Inflammatory macrophage (primary cell): ENCODE results near the gene P2RY6.
"Not testable (repeated sequence)": the region's sequence is repeated elsewhere in the genome, so short reads cannot be mapped to it uniquely, and the experiment has no call there.

Experiments used
- DNase-seq, 2 donors: peaks; one replicate each; pipeline ENCODE4 v3.0.0-alpha.2; 2020 to 2022

P2RY6 gene

DNA sequence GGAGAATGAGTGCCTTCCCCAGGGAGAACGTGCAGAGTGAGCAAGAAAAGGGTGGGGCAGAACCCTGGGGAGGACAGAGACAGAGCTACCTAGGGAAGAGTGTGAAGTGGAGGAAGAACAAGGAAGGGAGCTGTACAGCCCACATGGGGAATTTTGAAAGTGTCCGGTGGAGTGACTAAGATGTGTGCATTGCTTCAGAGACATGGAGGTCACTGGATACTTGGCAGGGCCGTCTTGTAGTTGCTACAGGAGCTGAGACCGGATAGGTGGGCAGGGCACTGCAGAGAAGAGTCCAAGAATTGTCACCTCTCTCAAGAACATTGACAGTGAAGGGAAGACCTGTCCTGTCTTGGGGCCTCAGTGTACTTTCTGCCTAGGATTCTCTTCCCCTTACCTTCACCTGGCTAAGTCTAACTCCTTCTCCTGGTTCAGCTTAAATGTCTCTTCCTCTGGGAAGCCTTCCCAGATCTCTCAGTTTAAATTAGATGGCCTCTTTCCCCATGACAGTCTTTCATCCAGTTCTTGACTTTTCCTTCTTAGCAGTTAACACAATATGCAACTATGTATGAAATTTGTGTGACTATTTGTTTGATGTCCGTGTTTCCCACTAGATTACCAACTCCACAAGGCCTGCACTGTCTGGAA is 9.2 kb upstream of the P2RY6 start:
- peak; percentile 62 to 78 for DNase-seq

DNA sequence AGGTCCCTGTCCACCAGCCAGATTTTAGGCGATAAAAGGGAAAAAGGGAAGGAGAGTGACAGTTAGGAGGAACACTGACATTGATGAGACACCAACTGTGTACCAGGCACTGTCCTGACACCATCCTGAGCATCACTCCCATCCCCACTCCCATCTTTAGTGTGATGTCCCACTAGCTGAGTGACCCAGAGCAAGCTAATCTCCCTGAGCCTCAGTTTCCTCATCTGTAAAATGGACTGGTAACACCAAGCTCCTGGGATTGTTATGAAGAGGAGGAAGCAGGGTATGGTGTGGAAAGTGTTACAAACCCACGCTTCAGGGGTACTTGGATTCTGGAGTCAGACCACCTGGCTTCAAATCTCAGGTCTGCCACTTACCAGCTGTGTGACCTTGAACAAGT is 8.5 kb upstream of the P2RY6 start:
- DNase-seq, result no peak

DNA sequence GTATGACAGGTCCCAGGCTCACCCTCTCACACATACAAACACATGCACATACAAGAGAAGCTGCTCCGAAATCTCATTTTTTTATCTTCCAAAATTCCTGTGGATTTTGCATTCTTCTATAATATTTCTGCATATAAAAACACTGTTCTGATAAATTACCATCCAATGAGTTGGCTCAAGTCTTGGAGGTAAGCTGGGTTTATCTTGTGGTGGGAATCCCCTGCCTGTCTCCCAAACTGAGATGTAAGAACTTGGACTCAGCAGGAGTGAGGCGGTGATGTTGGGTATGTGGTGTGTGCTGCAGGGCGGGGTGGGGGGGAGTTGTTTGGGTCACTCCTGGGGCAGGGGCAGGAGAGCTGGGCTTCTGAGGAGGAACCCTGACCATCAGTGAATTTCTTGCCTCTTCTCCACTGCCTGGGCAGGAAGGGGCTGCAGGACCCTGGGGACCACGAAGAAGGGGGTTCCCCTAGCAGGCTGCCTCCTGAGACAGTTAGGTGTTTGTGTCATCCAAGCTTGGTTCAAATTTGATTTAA is 6.8 kb upstream of the P2RY6 start:
- DNase-seq, result no peak

DNA sequence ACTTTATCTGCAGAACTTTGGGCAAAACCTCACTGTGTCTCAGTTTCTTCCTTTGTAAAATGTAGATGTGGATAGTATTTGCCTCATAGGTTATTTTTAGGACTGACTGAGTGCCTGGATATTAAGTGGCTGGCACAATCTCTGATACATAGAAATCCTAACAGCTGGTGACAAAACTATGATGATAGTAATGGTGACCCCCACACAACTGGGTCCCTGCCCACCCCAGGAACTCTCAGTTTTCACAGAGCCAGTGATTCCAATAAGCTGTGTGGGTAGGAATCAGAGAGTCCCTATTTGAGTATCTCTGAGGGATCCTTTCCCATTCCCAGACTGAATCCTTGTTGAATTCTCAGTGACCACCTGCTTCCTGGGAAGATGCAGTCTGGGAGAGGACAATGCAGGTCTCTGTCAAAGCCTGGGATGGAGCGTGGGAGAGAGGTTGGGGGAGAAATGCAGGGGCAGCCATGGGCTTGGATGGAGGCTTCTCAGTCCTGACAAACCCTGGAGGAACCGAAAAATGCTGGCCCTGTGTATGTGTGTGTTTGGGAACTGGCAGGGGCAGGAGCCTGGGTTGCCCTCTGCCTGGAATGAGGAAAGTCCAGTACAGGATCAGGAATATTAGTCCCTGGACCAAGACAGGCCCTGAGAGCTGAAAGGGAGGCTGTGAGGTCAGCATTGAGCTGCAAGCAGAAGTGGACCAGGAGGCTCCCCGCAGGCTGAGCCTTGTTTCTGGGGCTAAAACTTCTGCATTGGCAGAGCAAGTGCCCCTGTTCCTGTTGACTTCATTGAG is 6.1 kb upstream of the P2RY6 start:
- DNase-seq, result peak; percentile 8 to 57

DNA sequence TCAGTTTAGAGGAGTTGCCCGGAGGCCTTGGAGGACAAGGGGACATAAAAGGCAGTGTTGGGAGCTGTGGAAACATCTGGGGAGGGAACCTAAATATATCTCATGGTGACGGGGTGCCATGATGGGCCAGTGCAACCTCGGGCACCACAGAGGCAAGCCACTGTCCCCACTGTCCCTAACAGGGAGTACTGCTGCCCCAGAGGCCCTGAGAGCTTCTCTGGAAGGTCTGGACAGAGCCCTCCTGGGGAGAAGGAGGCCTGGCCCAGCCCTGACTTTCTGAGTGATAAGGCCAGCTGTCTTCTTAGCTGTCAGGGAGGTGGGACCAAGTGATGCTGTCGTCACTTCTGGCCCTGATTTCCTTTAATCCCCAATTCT is 5.5 kb upstream of the P2RY6 start:
- DNase-seq, result no peak

DNA sequence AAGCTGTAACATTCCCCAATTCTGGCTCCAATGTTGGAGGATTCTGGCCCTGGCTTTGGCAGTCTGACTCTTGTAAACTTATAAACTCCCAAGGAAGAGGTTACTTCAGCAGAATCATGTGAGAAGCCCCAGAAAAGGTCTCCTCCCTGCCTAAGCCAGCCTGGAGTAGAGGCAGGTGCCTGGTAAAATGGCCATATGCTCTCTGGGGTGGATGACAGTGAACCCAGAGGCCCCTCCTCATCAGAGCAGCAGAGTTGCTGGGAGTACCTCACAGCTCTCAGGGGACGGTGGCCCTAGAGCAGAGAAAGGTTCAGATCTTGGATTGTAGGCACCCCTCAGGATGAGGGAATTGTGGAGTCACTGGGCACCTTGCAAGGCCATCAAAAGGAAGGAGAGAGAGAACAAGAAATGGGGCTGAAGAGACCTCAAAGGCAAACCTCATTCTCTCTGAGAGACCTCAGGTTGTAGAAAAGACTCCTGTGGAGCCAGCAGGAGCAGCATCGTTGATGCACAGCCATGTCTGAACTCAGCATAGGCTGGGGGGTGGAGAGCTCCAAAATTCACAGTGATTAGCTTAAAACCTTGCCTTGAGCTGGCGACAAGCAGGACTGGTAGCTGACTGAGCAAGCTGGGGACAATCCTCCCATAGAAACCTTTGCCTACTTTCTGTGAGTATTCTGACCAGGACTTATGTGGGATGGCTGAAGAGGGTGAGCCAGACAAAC is 4.9 kb upstream of the P2RY6 start:
- DNase-seq, result no peak

DNA sequence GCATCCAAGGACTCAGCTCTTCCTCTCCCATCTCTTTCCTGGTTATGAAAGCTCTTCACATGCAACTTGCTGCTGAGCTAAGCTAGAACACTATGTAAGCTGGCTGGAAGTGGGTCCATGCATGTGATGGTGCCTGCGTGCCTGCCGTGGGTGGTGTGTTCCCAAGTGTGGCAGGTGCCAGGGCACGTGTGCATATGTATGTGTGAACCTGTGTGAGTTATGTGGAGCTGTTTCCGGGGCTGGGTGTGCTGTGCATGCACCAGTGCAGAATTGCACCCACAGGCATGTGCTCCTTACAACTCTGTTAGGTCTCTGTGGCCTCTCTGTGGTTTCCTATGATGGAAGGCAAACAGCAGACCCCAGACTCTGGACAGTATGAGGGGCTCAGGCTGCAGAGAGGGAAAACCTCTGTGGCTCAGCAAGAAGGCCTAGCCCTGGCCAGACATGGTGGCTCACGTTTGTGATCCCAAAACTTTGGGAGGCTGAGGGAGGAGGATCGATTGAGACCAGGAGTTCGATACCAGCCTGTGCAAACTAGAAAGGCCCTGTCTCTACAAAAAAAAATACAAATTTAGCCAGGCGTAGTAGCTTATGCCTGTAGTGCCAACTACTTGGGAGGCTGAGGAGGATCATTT is 4.1 kb upstream of the P2RY6 start:
- no peak for DNase-seq

DNA sequence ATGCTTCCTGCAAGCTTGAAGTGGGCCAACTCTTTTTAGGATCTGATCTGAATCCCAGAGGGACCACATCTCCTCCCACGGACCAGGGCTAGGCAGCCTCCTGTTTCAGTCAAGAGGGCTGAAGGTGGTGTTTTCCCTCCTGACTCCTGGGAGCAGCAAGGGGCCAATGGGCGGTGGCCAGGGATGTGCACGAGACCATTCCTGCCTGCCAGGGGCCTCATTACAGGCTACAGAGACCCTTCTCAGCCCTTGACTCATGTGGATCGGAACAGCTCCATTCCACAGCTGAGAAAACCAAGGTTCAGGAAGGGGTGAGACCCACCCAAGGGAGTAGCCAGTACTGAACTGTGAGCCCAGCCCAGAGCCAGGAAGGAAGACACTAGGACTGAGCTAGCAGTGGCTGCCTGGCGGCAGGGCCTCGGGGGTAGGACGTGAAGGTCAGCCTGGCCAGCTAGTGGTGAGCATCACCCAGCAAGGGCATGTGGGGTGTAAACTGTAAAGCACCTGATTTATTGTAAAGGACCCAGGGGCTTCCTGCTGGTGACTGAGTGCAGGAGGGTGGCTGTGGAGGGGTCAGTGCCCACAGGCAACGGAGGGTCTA is 3.4 kb upstream of the P2RY6 start:
- no peak for DNase-seq

DNA sequence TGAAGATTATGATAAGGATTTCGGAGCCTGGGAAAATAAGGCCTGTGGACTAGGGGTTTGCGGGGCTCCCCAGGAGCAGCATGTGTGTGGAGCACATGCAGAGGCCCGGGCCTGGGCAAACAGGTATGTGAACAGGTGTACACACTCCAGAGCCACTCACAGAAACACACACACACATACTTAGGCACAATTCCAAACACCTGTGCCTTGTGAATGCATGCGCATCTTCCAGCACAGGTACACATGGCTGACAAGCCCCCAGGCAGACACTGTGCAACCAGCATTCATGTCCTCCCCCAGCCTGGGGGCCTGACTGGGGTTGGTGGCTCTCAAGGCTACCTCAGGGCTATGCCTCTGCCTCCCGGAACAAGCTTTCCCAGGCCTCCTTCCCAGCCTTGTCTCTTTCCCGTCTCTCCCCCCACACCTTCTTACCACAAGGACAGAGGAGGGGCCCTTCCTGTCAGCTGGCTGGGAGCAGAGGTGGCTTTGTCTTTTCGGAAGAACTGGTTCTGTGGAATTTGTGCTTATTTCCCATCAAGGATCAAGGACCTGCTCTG is 2.6 kb upstream of the P2RY6 start:
- no peak for DNase-seq

DNA sequence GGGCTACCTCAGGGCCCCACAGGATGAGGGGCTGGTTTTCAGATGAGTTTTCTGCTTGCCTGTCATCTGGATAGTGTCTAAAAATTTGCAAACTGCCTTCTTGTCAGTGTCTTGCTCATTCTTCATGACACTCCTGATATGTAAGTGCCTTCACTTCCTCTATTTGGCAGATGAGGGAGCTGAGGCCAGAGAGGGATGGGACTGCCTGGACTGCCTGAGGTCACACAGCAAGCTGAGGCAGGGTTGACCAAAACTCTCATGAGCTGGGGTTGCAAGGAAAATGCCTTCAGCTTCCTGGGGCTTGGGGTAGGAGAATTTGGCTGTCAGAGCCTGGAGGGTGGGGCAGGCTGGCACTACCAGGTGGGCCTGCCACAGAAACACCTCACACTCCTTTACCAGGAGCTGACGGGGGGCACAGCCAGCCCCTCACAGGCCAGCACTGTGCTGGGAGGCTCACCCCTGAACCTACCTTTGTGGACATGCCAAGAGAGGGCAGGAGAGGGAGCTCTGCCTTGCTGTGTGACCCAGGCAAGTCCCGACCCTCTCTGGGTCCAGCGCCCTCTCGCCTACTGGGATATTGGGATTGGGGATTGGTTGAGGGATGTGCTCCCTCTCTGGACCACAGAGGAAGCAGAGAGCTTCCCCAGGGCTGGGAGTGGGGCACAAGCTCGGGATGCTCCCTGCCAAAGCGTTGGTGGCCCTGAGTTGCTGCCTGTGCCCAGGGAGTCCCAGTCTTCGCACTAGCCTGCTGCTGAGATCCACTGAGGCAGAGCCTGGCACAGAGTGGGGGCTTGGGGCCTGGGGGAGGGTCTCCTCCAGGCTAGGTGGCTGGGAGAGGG is 1.9 kb upstream of the P2RY6 start:
- DNase-seq, result peak; percentile 70 to 71

DNA sequence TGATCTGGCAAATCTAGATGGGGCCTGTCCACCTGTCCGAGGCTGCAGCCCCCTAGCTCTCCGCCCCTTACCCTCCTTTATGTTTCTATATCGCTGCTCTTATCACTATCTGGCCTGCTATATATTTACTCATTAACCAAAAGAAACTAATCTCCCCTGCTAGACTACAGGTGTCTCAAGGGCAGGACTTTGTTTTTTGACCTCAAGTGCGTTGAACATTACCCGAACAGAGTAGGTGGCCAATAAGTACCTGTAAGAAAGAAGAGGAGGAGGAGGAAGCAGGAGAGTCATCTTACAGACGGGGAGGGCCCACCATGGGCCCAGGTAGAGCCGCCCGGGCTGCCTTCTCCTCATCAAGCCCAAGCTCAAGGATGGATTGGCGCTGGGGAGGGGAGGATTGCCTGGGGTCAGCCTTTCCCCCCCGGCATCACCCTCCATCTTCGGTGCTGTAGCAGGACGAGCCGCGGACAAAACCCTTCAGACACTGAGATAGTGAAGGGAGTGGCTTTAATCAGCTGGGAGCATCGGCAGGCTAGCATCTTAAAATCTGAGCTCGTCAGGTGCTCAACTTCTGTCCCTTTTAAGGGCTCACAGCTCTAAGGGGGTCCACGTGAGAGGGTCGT is 1.2 kb upstream of the P2RY6 start:
- no peak for DNase-seq

DNA sequence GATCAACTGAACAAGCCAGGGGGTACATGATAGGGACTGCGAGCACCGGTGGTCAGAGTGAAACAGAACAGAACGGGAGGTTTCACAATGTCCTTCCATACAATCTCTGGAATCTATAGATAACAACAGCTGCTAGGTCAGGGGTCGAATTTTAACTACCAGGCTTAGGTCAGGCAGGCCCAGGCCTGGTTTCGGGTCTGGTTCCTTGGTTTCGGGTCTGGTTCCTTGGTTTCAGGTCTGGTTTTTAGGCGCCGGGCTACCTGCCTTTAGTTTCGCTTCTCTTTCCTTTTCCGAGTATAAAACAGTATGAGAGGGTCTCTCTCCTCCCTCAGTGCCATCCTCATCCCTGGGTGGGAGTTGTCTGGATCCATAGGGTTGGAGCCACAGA is 666 bp upstream of the P2RY6 start:
- DNase-seq, result not testable (repeated sequence)

DNA sequence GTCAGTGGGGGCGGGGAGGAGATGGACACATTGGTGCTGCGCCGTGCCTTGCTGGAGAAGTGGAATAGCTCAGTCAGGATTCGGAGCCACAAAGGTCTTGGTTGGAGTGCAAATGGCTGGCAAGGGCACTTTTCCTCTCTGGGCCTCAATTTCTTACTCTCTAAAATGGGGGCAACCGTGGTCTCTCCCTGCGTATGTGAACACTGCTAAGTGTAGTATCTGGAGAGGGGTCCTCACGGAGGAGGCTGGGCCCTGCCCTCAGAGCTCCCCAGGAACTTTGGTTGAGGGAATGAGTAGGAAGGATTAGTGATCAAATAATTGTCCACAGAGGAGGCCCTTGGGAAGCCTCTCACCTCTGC is 521 bp downstream of the P2RY6 start:
- DNase-seq, result no peak

DNA sequence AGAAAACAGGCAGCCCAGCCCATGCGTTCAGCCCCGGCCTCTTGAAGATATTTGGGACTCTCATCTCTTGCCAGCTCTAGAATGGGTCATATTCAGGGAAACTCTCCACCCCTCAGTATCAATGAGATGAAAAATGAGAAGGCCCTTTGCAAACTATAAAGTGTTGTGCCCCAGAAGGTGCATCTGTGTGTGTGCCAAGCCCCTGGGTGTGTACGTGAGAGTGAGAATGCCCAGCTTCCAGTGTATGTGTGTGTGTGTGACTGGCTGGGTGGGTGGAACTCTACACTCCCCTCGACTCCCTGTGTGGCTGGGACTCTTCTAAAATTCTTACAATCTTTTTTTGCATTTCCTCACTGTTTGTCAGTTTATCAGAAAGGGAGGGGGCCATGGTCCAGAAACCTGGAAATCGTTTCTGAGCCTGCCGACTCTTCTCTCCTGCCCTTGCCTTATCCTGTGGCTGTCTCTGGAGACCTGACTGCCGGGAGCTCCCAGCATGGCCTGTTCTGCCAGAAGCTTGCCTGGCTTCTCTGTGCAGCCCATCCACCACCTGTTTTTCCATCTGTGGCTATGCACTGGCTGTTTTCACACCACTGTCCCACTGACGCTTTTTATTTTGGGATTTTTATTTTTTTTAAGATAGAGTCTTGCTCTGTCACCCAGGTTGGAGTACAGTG is 1.2 kb downstream of the P2RY6 start:
- DNase-seq, result no peak

DNA sequence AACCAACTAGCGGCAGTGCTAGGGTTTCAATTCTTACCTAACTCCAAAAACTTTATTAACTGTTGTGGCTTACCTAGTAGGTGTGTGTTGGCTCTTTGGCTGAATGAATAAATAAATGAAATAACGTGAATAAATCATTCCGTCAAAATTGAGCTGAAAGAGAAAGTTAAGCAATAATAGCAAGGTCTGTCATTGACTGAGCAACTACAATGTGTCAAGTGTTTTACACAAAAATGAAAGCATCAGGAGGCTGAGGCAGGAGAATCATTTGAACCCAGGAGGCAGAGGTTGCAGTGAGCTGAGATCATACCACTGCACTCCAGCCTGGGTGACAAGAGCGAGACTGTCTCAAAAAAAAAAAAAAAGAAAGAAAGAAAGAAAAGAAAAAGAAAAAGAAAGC is 2.1 kb downstream of the P2RY6 start:
- not testable (repeated sequence) for DNase-seq

DNA sequence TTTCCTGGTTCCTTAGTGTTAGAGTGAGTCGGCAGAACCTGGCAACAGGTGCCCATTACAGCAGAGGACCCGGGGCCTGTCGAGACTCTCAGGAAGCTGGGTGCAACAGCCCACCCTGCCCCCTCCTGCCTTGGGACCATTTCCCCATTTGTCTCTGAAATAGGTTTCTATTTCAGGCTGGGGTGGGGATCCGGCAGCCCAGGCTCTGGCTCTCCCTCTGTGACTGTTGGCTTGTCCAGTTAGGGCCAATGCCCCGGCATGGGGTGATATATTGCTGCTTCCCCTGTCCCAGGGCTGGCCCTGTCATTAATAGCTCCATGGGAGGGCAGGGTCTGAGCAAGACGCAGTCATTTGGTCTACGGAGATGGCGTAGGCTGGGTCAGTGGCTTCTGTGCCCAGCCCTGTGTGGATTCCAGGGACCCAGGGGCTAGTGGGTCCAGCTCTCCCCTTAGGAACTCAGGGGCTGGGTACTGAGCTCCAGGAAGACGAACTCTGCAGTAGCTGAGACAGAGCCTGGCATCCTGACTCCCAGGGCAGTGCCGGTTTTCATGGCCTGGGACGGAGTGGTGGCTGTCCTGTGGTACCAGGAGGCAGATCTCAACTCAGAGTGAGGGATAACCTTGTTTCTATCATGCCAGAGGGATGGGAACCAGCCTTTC is 2.7 kb downstream of the P2RY6 start:
- peak; percentile 42 to 43 for DNase-seq

DNA sequence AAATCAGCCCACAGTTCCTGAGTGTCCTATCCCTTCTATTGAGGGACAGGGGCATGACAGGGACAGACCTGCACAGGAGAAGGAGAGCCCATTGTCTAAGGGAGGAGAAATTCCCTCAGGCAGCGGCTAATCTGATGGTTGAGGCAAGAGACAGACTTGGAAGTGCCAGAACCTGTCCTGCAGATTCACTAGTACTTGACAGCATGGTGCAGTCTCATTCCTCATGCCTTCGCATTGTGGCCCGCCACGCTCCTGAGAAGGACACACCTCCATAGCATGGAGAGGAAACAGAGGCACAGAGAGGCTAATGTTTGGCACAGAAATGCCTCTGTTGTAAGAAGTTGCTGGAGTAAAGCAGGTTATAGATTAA is 3.2 kb downstream of the P2RY6 start:
- DNase-seq, result no peak

DNA sequence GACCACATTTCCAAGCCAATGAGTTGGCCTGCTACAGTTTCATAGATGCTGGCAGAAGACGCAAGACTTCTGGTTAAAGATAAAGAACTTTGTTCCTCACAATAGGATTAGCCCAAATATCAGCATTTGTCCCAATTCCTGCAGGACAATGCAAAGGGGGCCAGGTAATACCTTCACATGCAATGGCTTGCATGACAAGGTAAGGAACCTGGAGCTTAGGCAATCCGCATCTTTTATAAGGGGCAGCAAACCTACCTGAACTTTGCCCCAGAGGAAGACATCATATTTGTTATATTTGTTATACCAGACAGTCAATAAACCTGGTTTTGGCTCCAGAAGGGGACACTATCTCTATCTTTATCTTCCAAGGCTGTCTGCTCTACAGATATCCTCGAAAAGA is 5.3 kb downstream of the P2RY6 start:
- DNase-seq, result no peak

DNA sequence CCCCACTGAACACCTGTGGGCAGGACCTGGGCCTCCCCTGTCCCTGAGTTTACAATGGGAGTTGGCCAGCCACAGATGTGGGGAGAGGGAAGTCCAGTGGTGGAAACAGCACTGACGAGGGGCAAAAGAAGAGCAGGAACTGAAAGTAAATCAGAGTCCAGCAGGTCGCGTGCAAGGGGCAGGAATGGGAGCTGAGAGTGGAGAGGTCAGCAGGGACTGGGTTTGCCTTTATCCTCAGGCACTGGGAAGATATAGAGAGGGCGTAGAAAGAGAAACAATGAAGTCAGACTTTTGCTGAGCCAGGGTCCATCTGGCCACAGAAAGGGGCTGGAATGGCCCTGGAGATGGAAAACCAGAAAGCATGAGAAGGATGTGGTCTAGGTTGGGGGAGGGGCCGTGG is 8.5 kb downstream of the P2RY6 start:
- DNase-seq, result peak; percentile 46 to 55

DNA sequence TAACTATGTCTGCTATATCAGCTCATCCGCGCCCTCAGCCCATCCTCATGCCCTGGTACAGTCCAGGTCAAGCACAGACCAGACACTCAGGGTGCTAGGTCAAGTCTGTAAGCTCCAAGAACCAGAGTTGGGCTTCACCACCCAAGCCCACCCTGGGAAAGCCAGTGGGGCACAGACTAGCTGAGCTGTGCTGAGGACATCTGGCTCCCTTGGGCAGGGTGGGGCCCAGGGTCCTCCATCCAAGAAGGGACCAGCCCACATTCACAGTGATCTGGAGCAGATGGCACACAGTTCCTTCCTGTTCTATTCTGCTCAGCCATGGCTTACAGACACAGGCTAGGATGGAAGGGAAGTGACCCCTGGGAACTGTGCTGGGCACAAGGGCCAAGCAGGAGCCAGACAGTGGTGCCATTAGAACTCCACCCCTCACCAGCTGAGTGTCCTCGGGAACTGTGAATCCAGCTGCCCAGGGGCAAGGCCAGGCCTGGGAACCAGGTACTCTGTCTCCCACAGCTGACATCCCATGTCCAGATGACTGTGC is 9.1 kb downstream of the P2RY6 start:
- peak; percentile 48 to 56 for DNase-seq
